ENCODE results near the gene ALG13.
"Not testable (repeated sequence)": the region's sequence is repeated elsewhere in the genome, so short reads cannot be mapped to it uniquely, and the experiment has no call there.

ALG13 gene

DNA sequence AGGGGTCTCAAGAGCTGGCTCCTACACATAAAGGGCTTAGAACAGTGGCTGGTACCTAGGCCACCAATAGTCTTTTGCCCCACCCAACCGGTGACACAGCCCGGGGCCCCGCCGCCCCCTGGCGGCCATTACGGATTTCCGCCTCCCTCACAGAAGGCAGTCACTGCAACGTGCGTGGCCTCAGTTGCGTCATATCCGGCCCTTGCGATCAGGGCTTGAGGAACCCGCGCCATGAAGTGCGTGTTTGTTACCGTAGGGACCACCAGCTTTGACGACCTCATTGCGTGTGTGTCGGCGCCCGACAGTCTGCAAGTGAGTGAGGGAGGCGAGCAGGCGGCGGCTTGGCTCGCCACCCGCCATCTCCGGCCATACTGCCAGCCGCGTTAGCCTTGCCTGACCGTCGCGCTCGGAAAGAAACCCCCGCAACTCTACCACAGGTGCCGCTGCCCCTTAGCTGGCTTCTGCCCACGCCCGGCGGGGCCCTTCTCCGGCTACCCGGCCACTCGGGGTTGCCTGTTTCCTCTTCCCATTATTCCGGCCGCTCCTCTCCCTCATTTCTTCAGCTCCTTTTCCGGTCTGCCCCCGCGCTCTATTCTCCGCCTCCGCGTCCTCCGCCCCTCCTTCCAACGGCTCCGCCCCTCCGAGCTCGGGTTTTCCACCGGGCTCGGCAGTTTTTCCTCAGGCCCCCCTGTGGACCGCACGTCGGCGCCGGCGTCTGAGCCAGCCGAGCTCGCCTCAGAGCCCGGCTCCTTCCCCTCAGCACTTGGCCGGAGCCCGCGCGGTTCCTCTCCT is at the start of gene ALG13:
Gene ALG13 (plus strand): TSS at position 183 of the 792 bp plus-strand sequence. CDS start 49 bp downstream, at position 232.
- peak; percentile 24 to 89 (median 65) for DNase-seq

- DNase-seq: no peak
Measured at GRCh38 chrX:111634823-111635729, 45.9 kb upstream of the ALG13 start.

GRCh38 chrX:111641969-111642368 is 39.0 kb upstream of the ALG13 start:
- DNase-seq: no peak

DNA sequence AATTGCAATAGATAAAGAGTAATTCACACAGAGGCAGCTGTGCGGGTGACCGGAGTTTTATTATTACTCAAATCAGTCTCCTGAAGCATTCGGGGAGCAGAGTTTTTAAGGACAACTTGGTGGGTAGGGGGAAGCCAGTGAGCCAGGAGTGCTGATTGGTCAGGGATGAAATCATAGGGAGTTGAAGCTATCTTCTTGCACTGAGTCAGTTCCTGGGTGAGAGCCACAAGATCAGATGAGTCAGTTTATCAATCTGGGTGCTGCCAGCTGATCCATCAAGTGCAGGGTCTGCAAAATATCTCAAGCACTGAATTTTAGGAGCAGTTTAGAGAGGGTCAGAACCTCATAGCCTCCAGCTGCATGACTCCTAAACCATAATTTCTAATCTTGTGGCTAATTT is 35.8 kb upstream of the ALG13 start:
- DNase-seq: not testable (repeated sequence)

DNA sequence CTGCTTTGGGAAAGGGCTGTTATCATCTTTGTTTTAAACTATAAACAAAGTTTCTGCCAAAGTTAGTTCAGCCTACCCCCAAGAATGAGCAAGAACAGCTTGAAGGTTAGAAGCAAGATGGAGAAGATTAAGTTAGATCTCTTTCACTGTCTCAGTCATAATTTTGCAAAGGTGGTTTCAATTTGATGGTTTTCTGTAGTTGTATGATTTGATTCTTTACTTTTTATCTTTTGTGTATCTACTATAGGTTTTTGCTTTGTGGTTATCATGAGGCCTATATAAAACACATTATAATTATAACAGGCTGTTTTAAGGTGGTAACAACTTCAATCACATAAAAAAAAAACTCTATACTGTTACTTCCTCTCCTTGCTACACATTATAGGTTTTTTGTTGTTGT is 35.4 kb upstream of the ALG13 start:
- no peak for DNase-seq

GRCh38 chrX:111646515-111646914 is 34.5 kb upstream of the ALG13 start:
- DNase-seq: no peak

DNA sequence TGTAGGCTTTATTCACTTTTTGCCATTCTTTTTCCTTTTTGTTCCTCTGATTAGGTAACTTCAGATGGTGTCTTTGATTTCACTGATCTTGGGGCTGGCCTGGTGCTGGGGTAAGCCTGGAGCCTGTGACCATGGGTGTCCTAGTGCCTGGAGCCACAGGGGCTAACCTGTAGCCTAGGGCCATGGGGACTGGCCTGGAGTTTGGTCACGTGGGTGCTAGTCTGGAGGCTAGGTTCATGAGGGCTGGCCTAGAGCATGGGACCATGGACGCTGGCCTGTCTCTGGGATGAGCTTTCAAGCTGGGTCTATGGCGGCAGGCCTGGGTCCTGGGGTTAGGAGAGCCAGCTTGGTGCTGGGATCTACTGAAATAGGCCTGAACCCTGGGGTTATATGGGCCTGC is 32.2 kb upstream of the ALG13 start:
- no peak for DNase-seq

DNA sequence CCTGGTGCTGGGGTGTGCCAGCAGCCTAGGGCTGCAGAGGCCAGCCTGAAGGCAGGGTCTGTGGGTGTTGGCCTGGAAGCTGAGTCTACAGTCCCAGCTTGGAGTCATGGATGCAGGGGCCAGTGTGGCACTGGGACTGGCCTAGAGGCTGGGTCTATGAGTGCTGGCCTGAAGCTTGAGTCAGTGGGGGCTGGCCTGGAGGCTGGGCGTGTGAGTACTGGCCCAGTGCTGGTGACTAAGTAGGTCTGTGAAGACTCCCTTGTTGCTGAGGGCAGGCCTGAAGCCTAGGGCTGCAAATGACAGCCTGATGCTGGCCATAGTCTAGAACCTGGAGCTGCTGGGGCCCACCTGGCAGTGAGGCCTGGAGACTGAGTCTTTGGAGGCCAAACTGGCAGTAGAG is 31.3 kb upstream of the ALG13 start:
- no peak for DNase-seq

DNA sequence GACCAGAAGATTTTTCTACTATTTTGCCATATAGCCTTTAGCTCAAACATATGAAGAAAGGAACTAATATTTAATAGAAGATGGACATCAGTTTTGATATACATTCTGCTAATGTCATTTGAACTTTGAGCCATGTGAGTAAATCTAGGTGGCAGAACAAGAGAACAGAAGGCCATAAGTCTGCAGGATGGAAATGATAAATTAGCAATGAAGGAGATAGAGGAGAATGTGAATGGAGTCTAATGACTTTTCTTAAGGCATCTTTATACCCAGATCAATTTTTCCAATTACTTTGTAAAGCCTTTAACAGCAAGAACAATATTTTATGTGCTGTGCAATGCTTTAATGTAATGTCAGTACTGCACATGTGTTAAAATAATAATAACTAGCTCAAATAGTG is 30.1 kb upstream of the ALG13 start:
- DNase-seq: no peak

- DNase-seq: no peak
Measured at GRCh38 chrX:111652719-111653118, 28.3 kb upstream of the ALG13 start.

- no peak for DNase-seq
Measured at GRCh38 chrX:111661241-111661640, 19.7 kb upstream of the ALG13 start.

DNA sequence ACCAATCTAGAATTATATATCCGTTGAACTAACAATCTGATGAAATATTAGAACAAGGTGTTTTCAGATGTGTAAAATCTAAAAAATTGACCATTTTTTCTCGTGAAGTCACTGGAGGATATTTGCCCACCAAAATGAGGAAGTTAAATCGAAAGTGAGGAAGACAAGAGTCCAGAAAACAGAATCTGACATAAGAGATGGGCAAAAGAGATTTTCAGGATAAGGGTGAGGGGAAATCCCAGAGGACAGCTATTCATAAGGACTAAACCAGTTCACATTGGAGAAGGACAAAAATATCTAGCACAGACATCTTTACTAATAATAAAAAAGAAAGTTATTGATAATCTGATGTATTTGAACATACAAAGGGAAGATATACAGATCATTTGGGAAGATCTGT is 18.7 kb upstream of the ALG13 start:
- DNase-seq: no peak

DNA sequence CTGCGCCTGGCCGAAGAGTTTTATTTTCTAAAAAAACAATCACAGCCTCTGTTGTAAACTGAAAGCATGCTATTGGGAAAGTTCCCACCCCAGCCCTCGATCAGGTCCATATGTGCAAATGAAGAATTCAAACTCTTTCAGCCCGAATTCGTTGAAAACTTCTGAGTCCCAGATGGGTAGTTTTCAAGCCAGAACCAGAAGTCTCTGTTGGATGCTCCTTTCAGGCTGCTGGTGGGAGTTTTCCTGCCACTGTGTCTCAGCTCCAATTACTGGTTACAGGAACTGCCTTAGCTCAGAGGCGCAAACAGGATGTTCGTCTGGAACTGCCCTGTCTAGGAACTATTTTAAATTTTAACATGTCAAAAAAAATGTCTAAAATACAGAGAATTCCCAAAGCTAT is 9.3 kb upstream of the ALG13 start:
- DNase-seq: no peak

DNA sequence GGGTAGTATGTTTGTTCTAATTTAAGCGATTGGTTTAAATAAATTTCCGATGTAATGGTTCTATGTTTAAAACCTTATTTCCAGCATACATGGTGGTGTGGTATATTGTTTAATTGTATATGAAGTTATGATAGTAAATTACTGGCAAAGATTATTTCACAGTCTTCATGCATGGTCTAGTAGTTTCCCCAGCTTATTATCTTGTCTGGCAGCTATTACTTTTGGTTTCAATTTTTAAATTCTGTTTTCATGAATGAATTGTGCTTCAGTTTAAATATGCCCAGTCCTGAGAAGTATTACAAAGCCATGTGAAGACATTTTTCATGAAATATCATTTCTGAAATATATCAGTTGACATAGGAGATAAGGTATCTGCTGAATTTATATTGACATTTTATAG is 6.3 kb downstream of the ALG13 start:
- no peak for DNase-seq

DNA sequence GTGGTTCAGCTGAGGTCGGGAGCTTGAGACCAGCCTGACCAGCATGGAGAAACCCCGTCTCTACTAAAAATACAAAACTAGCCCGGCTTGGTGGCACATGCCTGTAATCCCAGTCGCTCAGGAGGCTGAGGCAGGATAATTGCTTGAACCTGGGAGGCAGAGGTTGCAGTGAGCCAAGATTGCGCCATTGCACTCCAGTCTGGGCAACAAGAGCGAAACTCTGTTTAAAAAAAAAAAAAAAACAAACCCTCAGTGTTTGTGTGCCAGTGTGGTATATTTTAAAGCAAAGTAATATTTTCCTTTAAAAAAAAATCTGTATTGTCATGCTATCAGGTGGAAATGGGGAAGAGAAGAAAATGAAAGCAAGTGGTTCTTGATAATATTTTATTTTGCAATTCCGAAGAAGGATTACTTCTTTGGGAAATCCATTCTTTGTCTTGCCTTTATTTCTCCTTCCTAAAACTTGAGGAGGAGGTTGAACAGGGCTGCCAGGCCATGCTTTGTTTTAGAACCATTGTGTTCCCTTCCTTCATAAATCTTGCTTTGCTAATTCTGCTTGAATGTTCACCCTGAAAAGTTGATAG is 14.4 kb downstream of the ALG13 start:
- DNase-seq: peak in 1 of 51 donors; percentile 0

DNA sequence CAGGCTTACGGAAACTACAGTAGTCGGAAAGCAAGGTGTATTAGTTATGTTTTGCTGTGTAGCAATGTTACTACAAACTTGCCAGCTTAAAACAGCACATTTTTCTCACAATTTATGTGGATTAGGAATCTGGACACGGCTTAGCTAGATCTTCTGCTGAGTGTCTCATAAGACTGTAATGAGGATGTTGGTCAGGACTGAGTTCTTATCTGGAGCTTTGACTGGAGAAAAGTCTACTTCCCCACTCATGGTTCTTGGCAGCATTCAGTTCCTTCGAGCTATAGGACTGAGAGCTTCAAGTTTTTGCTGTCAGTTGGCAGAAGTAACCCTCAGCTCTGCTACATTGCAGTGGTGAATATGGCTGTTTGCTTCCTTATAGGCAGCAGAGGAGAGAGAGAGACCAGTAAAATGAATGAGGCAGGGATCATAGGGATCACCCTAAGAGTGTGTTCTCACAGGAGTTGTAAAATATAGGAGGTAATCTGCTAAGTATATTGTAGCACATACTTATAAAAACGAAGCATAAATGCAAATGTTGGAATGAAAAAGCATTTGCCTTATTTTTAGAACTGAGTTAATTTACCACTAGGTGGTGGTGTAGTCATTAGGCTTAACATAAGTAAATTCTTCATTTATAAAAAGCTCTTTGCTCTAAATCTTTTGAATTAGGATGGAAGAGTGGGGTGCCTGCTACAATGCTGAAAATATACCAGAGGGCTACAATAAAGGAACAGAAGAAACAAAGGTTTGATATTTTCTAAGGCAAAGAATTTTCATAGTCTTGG is 38.6 kb downstream of the ALG13 start:
- no peak for DNase-seq

DNA sequence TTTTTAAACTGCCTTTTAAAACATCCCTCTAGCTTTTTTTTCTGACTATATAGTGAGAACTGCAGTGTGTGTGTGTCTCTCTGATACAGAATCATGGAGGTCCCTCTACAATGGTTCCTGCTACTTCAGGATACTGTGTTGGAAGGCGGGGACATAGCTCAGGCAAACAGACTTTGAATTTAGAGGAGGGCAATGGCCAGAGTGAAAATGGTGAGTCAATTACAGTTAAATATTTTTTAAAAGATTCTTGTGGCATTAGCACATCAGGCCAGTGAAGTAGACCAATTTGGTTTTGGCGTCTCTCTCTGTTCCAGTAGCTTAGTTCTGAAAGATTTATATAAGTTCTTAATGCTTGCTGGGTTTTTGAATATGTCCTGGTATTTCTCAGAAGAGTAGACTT is 47.1 kb downstream of the ALG13 start:
- no peak for DNase-seq

DNA sequence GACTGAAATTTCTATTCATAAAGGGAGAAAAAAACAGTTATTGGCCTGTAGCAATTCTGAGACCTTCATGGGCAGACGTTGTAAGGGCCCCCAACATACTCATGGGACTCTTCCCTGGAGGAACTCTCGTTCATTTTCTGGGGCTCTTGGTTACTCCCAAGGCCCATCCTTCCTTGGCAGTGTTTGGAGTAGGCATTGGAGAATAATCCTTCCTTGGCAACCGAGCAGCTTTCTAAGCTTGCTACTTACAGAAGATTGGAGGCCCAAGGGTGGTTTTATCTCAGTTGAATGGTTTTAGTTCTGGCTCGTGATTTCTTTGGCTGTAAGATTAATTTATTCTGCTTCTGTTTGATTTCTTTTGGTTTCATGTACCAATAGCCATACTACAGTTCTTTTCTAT is 50.4 kb downstream of the ALG13 start:
- peak in 1 of 51 donors; percentile 1 for DNase-seq

GRCh38 chrX:111736571-111736970 is 55.6 kb downstream of the ALG13 start:
- DNase-seq: no peak

DNA sequence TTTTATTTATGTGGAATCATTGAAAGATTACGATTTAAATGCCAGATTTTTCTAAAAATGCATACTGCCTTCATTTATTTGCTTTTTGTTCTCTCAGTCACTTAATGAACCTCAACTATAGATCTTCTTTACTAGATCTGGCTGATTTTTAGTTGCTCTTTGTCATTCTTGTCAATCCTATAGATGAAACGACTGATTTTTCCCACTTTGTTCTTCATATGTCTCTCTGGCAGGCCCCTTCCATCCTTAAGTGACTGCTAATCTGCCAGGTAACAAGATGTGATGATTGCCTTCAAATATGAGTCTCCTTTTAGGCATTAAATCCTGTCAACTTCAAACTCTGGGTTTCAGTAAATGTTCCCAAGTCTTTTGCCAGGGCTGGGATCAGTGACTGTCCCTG is 61.0 kb downstream of the ALG13 start:
- DNase-seq: no peak

DNA sequence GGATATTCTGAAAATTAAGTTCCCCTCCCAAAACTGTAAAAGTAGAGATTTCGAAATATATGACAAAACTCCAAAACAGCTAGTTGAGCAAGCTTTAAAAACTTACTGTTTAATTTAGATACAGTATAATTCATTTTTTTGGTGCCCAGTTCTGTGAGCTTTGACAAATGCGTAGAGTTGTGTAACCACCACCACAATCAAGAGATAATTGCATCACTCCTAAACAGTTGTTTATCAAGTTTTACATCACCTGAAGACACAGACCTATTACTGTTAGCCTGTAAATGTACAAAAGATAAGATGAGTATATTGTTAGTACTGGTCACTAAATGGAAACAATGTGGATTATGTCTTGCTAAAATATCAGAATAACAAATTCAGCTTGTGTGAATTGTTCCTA is 62.3 kb downstream of the ALG13 start:
- DNase-seq: no peak

DNA sequence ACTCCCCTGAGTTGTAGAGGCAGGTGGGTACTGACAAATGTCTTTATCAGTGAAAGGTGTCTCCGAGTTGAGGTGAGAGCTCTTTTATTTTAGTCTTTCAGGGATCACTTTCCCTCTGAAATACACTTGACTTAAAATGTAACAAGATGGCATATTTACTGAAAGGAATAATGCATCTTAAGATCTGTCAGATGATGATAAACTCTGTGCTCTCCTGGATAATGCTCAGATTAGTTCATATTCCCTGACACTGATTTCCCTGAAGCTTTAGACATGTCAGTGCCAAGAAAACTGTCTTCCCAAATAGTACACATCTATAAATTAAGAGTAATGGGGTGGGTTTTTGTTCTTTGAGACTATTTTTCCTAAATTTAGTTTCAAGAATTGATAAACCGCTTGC is 75.5 kb downstream of the ALG13 start:
- DNase-seq: no peak
